ENCODE data around the gene DYRK1A.

DYRK1A gene

DNA sequence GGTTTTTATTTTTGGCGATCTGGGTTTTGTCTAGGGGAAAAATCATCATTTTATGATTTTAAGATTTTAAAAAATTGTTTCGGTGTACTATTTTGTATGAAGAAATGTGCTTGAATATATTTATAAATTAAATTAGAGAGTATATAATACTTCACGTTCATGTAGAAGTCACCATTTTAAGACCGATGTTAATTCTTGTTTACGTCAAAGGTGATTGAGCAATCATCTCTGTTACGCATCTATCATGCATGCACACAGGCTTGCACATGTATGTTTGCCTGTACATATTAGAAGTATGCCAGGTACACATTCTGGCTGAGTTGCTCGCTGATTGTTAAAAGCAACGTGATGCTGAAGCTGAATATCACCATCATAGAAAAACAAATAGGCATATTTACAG lies 54.7 kb downstream of the DYRK1A start:
- no peak for DNase-seq

DNA sequence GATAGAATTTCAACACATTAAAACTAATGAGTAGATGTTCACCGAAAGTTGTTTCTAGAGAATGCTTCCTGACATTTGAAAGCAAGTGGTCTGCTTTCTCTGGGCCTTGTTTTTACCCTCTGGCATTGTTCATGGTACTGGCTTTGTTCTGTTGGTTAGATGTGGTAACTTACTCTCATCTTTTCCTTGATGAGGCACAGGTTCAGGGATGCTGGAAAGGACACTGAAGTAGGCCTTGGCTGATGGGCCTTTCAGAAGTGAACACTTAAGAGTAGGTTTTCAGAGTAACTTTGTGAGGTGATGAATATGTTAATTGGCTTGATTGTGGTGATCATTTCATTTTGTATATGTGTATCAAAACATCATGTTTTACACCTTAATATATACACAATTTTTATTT lies 55.8 kb downstream of the DYRK1A start:
- DNase-seq = no peak

DNA sequence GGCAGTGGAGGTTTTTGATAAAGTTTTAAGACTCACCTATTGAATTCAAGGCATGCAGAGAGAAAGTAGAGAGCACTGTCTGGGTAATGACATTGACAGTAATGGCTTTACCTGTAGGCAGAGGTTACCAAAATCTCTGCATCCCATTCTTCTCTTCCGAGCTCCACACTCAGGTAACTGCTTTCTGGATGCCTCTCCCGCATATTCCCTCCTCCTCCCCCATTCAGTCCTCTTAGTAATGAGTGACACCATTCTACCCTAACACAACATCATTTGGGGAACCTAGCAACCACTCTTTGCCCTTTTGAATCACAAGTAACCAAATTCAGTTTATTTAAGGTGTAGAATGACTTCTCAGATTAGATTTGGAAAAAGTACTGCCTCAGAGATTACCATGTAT lies 56.5 kb downstream of the DYRK1A start:
- no peak for DNase-seq

DNA sequence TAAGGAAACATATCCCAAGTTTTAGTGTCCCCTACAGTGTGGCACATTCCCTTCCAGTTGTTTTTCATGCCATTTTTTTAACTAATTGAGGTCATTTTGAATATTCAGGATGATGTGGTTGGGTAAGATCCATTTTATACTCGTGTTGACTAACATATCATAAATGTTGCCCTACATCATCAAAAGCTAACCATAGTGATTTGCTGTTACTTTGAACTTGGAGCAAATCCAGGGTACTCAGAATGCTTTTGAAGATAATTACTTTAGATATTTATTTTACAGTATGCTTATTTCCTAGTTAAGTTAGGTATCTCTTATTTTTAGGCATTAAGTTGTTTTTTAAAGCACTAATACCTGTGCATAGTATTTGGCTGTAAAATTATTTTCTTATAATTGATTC lies 57.8 kb downstream of the DYRK1A start:
- no peak for DNase-seq

DNA sequence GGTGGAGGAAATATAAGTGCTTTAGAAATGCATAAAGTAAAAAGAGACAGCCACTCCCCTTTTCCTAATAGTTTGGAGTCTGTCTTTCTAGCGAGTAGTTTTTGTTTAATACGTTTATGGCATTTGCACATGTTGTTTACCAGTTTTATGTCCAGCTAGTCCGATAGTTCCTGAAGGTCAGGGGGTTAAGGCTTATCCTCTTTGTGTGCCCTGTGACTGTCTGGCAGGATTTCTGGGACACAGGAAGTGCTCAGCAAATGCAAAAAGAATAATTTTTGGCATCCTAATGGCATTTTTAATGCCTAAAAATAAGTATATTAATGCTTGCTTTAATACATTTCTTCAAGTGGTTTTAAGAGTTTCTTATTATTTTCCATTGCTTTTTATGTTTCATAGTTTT lies 58.4 kb downstream of the DYRK1A start:
- DNase-seq = no peak

DNA sequence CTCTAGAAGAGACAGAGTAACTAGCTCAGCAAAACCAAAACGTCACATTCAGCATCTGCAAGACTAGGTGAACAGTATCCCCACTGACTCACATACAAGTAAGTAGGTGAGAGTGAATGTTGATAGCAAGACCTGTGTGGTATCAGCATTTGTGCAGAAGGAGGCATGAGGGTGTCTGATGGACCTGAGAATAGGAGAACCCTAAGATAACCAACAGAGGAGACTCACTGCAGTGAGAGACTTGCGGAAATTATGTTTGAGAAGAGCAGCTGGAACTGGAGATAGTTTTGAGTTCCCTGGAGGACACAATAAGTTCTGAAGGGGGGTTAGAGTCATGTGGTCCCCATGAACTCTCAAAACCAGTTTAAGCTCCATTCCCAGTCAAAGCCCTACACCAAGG lies 59.1 kb downstream of the DYRK1A start:
- DNase-seq = no peak

DNA sequence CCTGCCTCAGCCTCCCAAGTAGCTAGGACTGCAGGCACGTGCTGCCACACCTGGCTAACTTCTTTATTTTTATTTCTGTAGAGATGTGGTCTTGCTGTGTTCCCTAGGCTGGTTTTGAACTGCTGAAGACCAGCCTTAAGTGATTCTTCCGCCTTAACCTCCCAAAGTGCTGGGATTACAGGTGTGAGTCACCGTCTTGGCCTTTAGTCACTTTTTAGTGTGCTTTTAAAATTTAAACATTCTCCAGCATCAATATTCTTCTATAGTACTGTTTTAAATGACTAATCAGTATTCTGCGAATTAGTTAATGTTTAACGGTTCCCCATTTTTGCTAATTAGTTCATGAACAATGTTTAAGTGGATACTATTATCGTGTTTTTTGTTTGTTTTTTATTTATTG lies 60.6 kb downstream of the DYRK1A start:
- no peak for DNase-seq

DNA sequence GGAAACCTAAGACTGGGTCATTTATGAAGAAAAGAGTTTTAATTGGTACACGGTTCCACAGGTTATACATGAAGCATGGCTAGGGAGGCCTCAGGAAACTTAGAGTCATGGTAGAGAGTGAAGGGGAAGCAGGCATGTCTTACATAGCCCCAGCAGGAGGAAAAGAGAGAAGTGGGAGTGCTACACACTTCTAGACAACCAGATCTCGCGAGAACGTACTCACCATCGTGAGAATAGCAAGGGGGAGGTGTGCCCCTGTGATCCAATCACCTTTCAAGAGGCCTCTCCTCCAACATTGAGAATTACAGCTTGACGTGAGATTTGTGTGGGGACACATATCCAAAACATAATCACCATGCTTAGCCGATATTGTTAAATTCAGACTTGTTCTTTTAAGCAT lies 62.8 kb downstream of the DYRK1A start:
- no peak for DNase-seq

DNA sequence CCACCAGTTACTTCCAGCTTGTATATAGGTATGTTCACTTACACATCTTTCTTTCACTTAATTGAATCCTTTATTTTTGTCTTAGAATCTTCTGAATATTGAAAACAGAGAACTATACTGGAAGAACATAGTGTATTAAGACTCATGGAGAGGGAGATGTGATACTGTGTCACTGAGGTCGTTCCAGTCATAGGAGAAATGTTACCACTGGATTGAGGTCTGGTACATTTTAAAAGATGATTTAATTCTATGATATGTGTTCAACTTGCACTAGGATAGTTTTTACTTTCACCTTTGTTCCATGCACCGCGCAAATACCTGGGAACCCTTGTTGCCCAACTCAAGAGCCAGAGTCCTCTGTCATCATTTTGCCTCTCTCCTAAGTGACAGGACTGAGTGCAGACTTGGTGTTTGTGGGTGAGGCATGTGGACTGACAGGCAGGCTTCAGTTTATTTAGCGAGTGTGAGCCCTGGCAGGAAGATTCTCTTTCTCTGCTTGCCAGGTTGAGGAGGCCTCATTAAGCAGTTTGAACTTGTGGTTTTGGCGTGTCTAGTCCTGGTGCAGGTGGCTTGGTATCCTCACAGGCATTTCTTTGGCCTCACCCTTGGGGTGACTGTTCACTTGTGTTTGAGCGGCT lies 63.7 kb downstream of the DYRK1A start:
- DNase-seq = no peak

DNA sequence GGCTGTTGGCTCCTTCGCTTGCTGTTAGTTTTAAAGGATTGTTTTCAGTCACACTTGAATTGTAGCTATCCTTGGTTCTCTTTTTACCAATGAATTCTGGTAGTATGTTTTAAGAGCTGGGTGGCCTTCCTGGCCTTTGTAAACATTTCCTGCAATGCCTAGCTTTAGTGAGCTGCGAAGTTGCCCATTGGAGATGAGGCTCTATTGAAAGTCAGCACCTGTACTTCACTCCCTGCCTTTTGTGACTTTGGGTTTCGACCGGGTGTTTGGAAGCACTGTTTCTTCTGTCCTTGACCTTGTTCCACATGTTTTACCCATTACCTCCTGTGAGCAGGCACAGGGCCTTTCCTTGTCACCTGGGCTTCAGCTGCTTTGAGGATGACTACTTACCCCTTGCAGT lies 64.7 kb downstream of the DYRK1A start:
- no peak for DNase-seq

DNA sequence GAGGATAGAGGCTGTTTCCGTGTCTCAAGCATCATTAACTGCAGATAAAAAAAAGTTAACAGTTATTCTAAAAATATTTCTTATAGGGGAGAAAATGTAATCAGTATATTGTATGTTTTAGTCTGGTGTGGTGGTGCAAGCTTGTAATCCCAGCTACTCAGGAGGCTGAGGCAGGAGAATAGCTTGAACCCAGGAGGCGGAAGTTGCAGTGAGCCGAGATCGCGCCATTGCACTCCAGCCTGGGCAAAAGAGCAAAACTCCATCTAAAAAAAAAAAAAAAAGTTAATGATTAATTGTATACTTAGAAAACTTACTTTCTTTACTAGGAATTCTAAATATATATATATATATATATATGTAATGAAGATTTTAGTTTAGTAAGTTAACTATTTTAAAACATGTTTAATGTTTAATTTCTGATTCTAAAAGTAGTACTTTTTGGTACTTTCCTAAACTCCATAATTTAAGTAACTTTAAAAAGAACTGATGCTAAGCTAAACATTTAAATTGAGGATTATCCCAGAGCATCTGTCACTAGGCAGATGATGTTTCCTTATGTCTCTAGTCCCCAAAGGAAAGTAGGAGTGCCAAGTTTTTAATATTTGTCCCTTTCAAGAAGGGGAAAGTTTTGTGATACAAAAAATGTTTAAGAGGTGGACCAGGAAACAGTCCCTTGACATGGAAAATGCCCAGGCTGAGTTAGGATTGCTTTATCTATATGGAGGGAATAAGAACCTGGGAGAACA lies 66.3 kb downstream of the DYRK1A start:
- no peak for DNase-seq

DNA sequence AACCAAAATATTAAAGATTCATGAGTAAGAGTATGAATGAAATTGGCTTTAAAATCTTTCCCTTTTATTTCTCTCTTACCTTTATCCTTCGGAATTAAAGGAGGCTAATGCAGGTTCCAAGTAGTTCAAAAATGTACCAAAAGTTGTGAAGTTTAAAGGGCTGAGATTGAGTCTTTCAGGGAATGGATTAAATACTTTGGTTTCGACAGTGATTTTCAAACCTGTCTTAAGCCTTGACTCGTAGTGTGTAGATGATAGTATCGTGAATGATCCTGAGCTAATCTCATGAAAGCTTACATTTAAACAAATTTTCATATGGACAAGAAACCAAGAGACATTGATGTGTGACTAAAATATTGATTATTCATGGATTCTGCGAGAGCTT lies 66.9 kb downstream of the DYRK1A start:
- no peak for DNase-seq

DNA sequence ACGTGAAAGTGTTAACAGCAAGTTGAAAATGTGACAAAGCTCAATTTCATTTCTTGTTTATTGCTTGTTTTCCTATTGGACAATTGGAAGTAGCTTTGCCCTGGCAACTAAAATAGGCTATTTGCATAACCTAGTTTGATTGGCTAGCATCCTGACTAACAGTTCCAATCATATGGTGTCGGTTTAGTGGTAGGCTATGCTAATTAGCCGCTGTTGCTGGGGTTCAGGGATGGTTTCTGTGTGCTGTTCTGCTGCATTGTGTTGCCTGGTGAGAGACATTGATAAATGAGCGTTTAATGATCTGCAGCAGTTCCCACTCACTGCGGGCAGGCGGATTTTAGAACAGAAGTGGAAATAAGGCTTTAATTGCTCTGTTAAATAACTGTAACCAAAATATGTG lies 68.5 kb downstream of the DYRK1A start:
- DNase-seq = peak in 5 of 6 experiments; percentile 44 to 83 (median 73)

DNA sequence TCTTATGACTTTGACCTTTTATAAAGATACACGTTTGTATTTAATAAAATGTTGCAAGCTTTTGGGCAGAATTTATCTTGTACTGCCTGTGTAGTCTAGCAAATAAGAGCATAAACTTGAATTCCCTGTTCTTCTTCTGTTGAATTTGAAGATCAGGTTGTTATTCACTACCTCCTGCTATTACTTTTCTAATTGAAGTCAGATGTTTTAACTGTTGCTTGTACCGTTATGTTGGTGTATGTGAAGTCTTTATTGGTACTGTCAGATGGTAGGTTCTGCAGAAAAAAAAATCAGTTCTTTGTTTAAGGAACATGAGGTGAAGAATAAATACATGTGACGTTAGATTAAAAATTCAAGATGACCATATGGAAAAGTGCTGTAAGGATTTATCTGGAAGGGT lies 69.1 kb downstream of the DYRK1A start:
- no peak for DNase-seq

DNA sequence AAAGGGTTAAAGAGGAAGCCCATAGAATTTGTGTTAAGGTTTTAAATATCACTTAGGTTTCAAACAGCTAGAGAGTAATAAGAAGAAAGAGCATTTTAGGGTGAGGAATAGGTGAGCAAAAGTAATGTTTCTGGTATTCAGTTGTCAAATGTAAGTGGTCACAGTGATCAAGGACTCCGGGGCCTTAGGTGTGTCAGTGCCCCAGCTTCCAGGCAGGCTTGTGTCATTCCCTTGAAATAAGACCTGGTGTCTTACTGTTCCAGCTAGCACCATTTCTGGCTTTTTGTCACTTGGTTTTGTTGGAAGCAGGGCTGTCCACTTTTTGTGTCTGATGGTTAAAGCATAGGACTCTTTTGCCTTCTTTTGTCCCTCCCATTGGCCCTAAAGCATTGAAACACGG lies 69.6 kb downstream of the DYRK1A start:
- no peak for DNase-seq

DNA sequence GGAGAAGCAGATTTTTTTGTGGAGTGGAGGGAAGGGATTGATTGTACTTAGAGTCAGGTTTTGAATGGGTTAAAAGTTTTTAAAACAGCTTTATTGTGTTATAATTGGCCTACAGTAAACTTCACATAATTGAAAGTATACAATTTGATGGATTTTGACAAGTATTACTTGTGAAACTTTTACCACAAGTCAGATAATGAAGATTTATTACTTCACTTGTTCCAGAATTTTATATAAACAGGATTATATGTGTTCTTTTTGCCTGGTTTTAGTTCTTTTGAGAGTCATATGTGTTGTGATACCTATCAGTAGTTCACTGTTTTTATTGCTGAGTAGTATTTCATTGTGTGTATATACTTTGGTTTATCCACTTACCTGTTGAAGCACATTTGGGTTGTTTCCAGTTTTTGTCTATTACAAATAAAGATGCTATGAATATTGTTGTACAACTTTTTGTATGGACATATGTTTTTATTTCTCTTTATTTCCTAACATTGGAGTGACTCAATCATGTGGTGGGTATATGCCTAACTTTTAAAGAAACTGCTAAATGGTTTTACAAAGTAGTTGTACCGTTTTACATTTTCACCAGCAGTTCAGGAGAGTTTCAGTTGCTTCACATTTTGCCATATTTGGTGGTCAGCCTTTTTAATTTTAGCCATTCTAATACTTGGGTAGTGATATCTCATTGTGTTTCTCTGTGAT lies 71.0 kb downstream of the DYRK1A start:
- no peak for DNase-seq

DNA sequence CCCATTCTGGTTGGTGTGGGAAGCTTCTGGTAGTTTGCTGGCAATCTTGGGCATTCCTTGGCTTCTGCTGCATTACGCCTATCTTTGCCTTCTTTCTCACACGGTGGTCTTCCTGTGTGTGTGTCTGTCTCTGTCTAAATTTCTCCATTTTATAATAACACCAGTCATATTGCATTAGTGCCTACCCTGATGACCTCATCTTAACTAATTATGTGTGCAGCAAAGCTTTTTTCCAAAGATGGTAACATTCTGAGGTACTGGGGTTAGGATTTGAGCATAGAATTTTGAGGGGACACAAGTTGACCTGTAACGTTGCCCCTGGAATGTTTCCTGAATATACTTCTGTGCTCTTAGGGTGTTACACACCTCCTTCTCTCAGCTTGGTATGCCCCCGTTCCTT lies 77.1 kb downstream of the DYRK1A start:
- no peak for DNase-seq

DNA sequence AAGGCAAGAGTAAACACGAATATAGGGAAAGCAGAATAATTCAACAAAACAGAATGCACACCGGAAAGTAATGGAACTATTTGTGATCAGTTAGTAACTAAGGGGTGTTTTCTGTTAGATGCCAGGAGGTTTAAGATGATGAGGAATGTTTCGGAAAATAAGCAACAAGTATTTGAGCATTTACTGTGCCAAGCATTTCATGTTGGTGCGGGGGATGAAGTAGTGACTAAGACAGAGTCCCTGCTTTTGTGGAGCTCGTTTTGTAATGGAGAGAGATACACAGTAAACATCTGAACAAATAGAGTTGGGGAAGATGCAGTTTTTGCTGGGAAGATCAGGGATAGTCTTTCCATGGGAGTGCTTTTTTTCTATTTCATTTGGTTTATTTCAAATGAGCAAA lies 78.7 kb downstream of the DYRK1A start:
- DNase-seq = no peak

DNA sequence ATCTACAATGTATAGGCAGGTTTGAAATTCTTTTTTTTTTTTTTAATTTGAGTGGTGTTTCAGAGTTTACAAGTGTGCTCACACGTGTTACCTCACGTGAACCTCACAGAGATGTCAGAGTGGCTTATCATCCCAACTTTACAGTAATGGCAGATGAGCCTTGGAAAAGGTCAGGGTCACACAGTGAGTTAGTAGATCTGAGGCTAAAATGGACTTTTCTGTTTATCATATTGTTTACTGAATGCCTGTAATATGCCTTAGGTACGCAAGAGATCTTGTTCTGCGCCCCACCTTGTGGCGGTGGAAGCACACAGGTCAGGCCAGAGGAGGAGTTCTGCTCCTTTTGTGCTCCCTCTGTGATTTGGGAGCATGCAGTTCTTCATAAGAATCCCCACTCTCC lies 80.0 kb downstream of the DYRK1A start:
- no peak for DNase-seq

DNA sequence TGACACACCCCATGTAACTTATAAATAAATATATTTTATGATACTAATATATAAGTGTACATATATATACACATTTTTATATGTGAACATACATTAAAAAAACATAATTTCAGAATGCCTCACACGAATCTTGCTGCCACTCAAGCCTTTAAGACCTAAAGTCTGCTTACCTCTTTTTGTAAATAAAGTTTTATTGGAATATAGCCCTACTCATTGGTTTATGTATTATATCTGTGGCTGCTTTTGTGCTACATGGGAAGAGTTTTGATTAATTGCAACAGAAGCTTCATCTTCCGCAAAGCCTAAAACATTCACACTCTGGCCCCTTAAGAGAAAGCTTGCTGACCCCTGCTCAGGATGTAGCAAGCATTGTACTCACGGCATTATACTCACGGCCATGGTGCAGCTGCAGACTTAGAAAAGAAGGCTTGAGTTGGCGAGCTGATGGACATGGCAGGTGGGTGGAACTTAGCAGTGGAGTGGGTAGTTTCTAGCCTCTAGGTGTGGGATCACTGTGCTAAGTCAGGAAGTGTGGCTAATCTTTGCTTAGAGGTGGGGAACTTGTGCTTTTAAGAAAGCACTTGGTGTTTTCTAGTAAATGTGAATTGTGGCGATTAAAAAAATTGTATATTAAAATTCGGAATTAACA lies 80.8 kb downstream of the DYRK1A start:
- no peak for DNase-seq

DNA sequence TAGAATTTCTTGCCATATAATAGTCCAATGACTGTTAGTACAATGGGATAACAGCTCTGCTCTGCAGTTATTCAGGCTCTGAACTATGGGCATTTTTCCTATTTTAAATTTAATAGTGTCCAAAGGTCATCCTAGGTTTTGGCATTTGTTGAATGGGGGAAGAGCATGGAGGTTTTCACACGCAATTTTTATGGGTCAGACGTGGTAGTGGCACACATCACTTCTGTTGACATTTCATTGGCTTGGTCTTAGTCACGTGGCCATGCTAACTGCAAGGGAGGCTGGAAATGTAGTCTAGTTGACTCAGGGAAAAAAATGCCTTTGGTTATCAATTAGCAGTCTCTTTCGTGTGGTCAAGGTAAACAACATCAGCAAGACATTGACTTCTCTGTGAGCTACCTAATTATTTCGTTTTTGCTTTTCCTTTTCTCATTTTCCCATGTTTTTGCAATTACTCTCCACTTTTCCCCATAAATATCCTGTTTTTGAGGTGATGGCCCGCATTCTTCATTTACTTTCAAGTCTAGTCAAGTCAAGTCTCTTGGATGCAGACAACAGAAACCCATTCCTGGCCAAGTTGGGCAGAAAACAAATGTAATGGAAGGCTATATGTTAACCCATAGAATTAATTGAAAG lies 82.8 kb downstream of the DYRK1A start:
- no peak for DNase-seq

DNA sequence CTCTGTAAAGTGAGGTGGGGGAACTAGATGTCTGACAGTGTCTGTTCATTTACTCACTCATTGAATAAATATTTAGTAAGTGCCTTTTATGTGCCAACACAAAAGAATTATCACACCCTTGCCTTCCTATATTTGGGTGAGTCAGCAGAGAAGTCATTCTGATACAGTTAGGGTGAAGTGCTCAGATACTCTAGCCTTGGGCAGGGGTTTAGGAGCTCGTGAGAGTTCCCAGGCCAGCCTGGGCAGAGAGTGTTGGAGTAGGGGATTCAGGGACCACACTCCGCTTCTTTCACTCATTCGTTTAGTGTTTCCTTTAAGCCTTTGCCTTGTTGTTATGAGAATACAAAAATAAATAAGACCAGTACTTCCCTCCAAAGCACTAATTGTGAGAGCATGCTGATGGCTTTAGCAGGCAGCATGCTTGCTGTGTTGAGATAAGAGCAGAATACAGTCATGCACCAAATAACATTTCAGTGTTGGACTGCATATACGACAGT lies 83.9 kb downstream of the DYRK1A start:
- DNase-seq = no peak

DNA sequence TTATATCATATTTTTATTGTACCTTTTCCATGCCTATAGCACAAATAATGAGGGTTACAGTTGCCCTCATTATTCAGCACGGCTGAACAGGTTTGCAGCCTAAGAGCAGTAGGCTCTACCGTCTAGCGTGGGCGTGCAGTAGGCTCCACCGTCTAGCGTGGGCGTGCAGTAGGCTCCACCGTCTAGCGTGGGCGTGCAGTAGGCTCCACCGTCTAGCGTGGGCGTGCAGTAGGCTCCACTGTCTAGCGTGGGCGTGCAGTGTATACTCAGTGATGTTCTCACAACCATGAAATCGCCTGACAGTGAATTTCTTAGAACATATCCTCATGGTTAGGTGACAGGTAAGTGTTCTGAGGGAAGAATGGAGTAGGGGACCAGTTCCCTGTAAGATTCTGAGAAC lies 84.9 kb downstream of the DYRK1A start:
- no peak for DNase-seq
